ENCODE results near the gene CEACAM18. TPM values are rescaled to one million over a fixed set of nuclear protein-coding genes. Genes with fewer than 3 reads are reported as not detected.
"Not testable (repeated sequence)": the region's sequence is repeated elsewhere in the genome, so short reads cannot be mapped to it uniquely, and the experiment has no call there.

CEACAM18 gene
- total RNA-seq, result not detected

- peaks cover 5% of the 10 kb centered on the region for H3K27me3 Mint-ChIP-seq
- no peak within 1 kb of the TSS for H3K27ac Mint-ChIP-seq
- peaks cover 3% of the 10 kb centered on the region for H3K9me3 Mint-ChIP-seq
- ChIA-PET POLR2A (no interaction called here), CTCF (interaction anchor here (1.4 to 1.7 kb wide), 2 partner anchors 38 to 179 kb away, joined by 4 to 7 read pairs; no protein-coding TSS in a partner anchor)
- peaks cover 19% of the 10 kb centered on the region for H3K4me1 Mint-ChIP-seq (ENCODE audit: low read depth)
- no peaks in the 10 kb centered on the region for H3K36me3 Mint-ChIP-seq
- DNase-seq, result peak; percentile 1
- intact Hi-C loops (cut with micrococcal nuclease), result loop anchor here (10.0 kb wide), 1 partner anchor 96 kb away; the partner anchor contains the start of gene ZNF175
- no peak within 1 kb of the TSS for H3K4me3 Mint-ChIP-seq
These were observed at the start of gene CEACAM18 for GRCh38 chr19:51478381-51479234. Gene CEACAM18, plus strand, starts transcription at chr19:51478539.

GRCh38 chr19:51430221-51430620 lies 48.1 kb upstream of the CEACAM18 start:
- no peak overlapping the region for H3K4me3 Mint-ChIP-seq
- H3K27me3 Mint-ChIP-seq, result peaks cover 5% of the 10 kb centered on the region
- H3K9me3 Mint-ChIP-seq, result no peaks in the 10 kb centered on the region
- POLR2A ChIA-PET, result no interaction called here
- no peaks in the 10 kb centered on the region for H3K36me3 Mint-ChIP-seq
- intact Hi-C loops (cut with micrococcal nuclease), result no loop called here
- DNase-seq, result no peak
- CTCF ChIA-PET, result no interaction called here
- H3K27ac Mint-ChIP-seq, result no peak overlapping the region
- H3K4me1 Mint-ChIP-seq (ENCODE audit: low read depth), result peaks cover 9% of the 10 kb centered on the region

GRCh38 chr19:51431124-51431523 lies 47.2 kb upstream of the CEACAM18 start:
- H3K4me3 Mint-ChIP-seq, result no peak overlapping the region
- no peak for DNase-seq
- H3K4me1 Mint-ChIP-seq (ENCODE audit: low read depth), result peaks cover 9% of the 10 kb centered on the region
- POLR2A ChIA-PET, result no interaction called here
- intact Hi-C loops (cut with micrococcal nuclease), result no loop called here
- no peaks in the 10 kb centered on the region for H3K9me3 Mint-ChIP-seq
- CTCF ChIA-PET, result interaction anchor here (0.6 to 1.1 kb wide), 2 partner anchors 9 to 206 kb away, joined by 3 read pairs; no protein-coding TSS in a partner anchor
- H3K27ac Mint-ChIP-seq, result no peak overlapping the region
- no peaks in the 10 kb centered on the region for H3K36me3 Mint-ChIP-seq
- H3K27me3 Mint-ChIP-seq, result no peaks in the 10 kb centered on the region

- H3K4me1 Mint-ChIP-seq (ENCODE audit: low read depth), result peaks cover 5% of the 10 kb centered on the region
- no peaks in the 10 kb centered on the region for H3K9me3 Mint-ChIP-seq
- DNase-seq, result no peak
- no peak overlapping the region for H3K27ac Mint-ChIP-seq
- ChIA-PET CTCF (interaction anchor here (0.6 to 1.7 kb wide), 4 partner anchors 8 to 82 kb away, joined by 3 to 6 read pairs (median 4); no protein-coding TSS in a partner anchor), POLR2A (no interaction called here)
- intact Hi-C loops (cut with micrococcal nuclease), result no loop called here
- peaks cover 5% of the 10 kb centered on the region for H3K27me3 Mint-ChIP-seq
- no peak overlapping the region for H3K4me3 Mint-ChIP-seq
- H3K36me3 Mint-ChIP-seq, result no peaks in the 10 kb centered on the region
These were observed 45.3 kb upstream of the CEACAM18 start for GRCh38 chr19:51433043-51433442.

- ChIA-PET POLR2A (no interaction called here), CTCF (interaction anchor here (0.6 to 1.4 kb wide), 2 partner anchors 13 to 36 kb away, joined by 3 to 6 read pairs; no protein-coding TSS in a partner anchor)
- Mint-ChIP-seq H3K36me3 (no peaks in the 10 kb centered on the region), H3K27ac (no peak overlapping the region), H3K4me3 (no peak overlapping the region), H3K9me3 (no peaks in the 10 kb centered on the region), H3K4me1 (ENCODE audit: low read depth) (peaks cover 19% of the 10 kb centered on the region), H3K27me3 (peaks cover 5% of the 10 kb centered on the region)
- intact Hi-C loops (cut with micrococcal nuclease), result no loop called here
- DNase-seq, result no peak
These were observed 43.9 kb upstream of the CEACAM18 start for GRCh38 chr19:51434456-51434855.

- Mint-ChIP-seq H3K27me3 (peaks cover 5% of the 10 kb centered on the region), H3K27ac (peak overlapping the region; percentile 69), H3K9me3 (peaks cover 5% of the 10 kb centered on the region), H3K36me3 (peaks cover 4% of the 10 kb centered on the region), H3K4me1 (ENCODE audit: low read depth) (peaks cover 54% of the 10 kb centered on the region), H3K4me3 (no peak overlapping the region)
- ChIA-PET CTCF (interaction anchor here (1.0 to 7.0 kb wide), 9 partner anchors 12 to 218 kb away, joined by 3 to 55 read pairs (median 8); partner anchors contain the start of gene SIGLEC10), POLR2A (no interaction called here)
- peak; percentile 60 for DNase-seq
- intact Hi-C loops (cut with micrococcal nuclease), result loop anchor here (1.0 kb wide), 1 partner anchor 17 kb away; no protein-coding TSS in a partner anchor
These were observed 39.3 kb upstream of the CEACAM18 start for GRCh38 chr19:51439021-51439465.

GRCh38 chr19:51440052-51440451 lies 38.3 kb upstream of the CEACAM18 start:
- no peak for DNase-seq
- intact Hi-C loops (cut with micrococcal nuclease), result no loop called here
- peak overlapping the region; percentile 97 for H3K27ac Mint-ChIP-seq
- peaks cover 5% of the 10 kb centered on the region for H3K27me3 Mint-ChIP-seq
- H3K9me3 Mint-ChIP-seq, result peaks cover 5% of the 10 kb centered on the region
- H3K4me3 Mint-ChIP-seq, result no peak overlapping the region
- POLR2A ChIA-PET, result interaction anchor here (1.0 to 1.5 kb wide), 4 partner anchors 9 to 264 kb away, joined by 3 to 4 read pairs (median 4); no protein-coding TSS in a partner anchor
- H3K36me3 Mint-ChIP-seq, result peaks cover 4% of the 10 kb centered on the region
- H3K4me1 Mint-ChIP-seq (ENCODE audit: low read depth), result peaks cover 55% of the 10 kb centered on the region
- CTCF ChIA-PET, result interaction anchor here (0.6 to 7.0 kb wide), 18 partner anchors 8 to 325 kb away, joined by 3 to 55 read pairs (median 4); partner anchors contain the start of genes SIGLEC10 and ZNF175

GRCh38 chr19:51440846-51441409 lies 37.4 kb upstream of the CEACAM18 start:
- H3K27me3 Mint-ChIP-seq, result peaks cover 5% of the 10 kb centered on the region
- POLR2A ChIA-PET, result interaction anchor here (1.0 to 1.9 kb wide), 9 partner anchors 10 to 263 kb away, joined by 3 to 9 read pairs (median 4); partner anchors contain the start of gene NKG7
- H3K9me3 Mint-ChIP-seq, result peaks cover 12% of the 10 kb centered on the region
- H3K27ac Mint-ChIP-seq, result peak overlapping the region; percentile 97
- intact Hi-C loops (cut with micrococcal nuclease), result loop anchor here (1.0 kb wide), 5 partner anchors 10 to 344 kb away; partner anchors contain the start of gene ETFB
- DNase-seq, result peak; percentile 77
- H3K4me3 Mint-ChIP-seq, result peak overlapping the region; percentile 81
- peaks cover 59% of the 10 kb centered on the region for H3K4me1 Mint-ChIP-seq (ENCODE audit: low read depth)
- CTCF ChIA-PET, result interaction anchor here (0.6 to 7.0 kb wide), 18 partner anchors 8 to 326 kb away, joined by 3 to 55 read pairs (median 4); partner anchors contain the start of genes SIGLEC10 and ZNF175
- peaks cover 7% of the 10 kb centered on the region for H3K36me3 Mint-ChIP-seq

GRCh38 chr19:51441410-51442390 lies 36.6 kb upstream of the CEACAM18 start:
- intact Hi-C loops (cut with micrococcal nuclease), result loop anchor here (1.0 kb wide), 5 partner anchors 10 to 344 kb away; partner anchors contain the start of gene ETFB
- peak overlapping the region; percentile 97 for H3K27ac Mint-ChIP-seq
- peaks cover 60% of the 10 kb centered on the region for H3K4me1 Mint-ChIP-seq (ENCODE audit: low read depth)
- CTCF ChIA-PET, result interaction anchor here (0.6 to 7.0 kb wide), 15 partner anchors 9 to 327 kb away, joined by 3 to 55 read pairs (median 6); partner anchors contain the start of gene SIGLEC10
- H3K27me3 Mint-ChIP-seq, result peaks cover 2% of the 10 kb centered on the region
- POLR2A ChIA-PET, result interaction anchor here (1.0 to 1.9 kb wide), 7 partner anchors 9 to 74 kb away, joined by 3 to 9 read pairs (median 5); partner anchors contain the start of gene NKG7
- peaks cover 13% of the 10 kb centered on the region for H3K9me3 Mint-ChIP-seq
- peak overlapping the region; percentile 81 for H3K4me3 Mint-ChIP-seq
- peak; percentile 97 for DNase-seq
- peaks cover 7% of the 10 kb centered on the region for H3K36me3 Mint-ChIP-seq

- not testable (repeated sequence) for H3K4me3 Mint-ChIP-seq
- peak overlapping the region; percentile 93 for H3K27ac Mint-ChIP-seq
- intact Hi-C loops (cut with micrococcal nuclease), result loop anchor here (5.0 kb wide), 1 partner anchor 335 kb away; no protein-coding TSS in a partner anchor
These were observed 30.8 kb upstream of the CEACAM18 start for GRCh38 chr19:51447510-51447909.

More at GRCh38 chr19:51447510-51447909, 30.8 kb upstream of the CEACAM18 start:
- H3K27me3 Mint-ChIP-seq, POLR2A ChIA-PET, DNase-seq: not testable (repeated sequence)
- Mint-ChIP-seq H3K4me1 (ENCODE audit: low read depth) (peaks cover 58% of the 10 kb centered on the region), H3K9me3 (peaks cover 52% of the 10 kb centered on the region), H3K36me3 (peaks cover 28% of the 10 kb centered on the region)
- CTCF ChIA-PET, result interaction anchor here (1.4 to 3.3 kb wide), 2 partner anchors 26 to 69 kb away, joined by 4 to 15 read pairs; no protein-coding TSS in a partner anchor

Measured in activated CD4-positive, alpha-beta memory T cell treated with anti-CD3 and anti-CD28 coated beads for 36 hours (primary cell).